B cell (primary cell): ENCODE data around the gene TEKT2. TPM values are rescaled to one million over a fixed set of nuclear protein-coding genes. Genes with fewer than 3 reads are reported as not detected.

ENCODE experiments used
- ATAC-seq: fragments of 200-7000 bp; cut with Tn5 transposase; one replicate; pipeline ENCODE4 v1.10.0; 2021; ENCODE audit warnings: low read depth, mild to moderate bottlenecking, moderate number of reproducible peaks, moderate library complexity
- CTCF ChIA-PET: fragments of 350-600 bp; sonication (Branson Sonifier 250); formaldehyde crosslinking; loops from one replicate; lab custom pipeline; 2021; ENCODE audit warnings: antibody characterized with exemption, inconsistent platforms; lab: Charles Lee
- POLR2A ChIA-PET: fragments of 350-600 bp; sonication (Branson Sonifier 250); formaldehyde crosslinking; loops from one replicate; lab custom pipeline; 2021; ENCODE audit warnings: antibody characterized with exemption; lab: Charles Lee
- DNase-seq: peaks from one replicate; pipeline ENCODE4 v3.0.0; 2013
- H2AFZ ChIP-seq: 2 replicates; pipeline ENCODE4 v1.6.1; 2012; ENCODE audit warnings: mild to moderate bottlenecking, low read depth, low read length; ENCODE audit not compliant: insufficient read depth, poor library complexity, severe bottlenecking
- H3K27ac ChIP-seq, 2 donors: 1 replicate in 1 of 2; 2 replicates in 1 of 2; pipeline ENCODE4 v1.5.1; 2012 to 2013; ENCODE audit warnings: low read length in 2 of 2, mild to moderate bottlenecking in 2 of 2, moderate library complexity in 1 of 2
- H3K27me3 ChIP-seq, 4 experiments: fragments of 200-600 bp in 1 of 4; sonication (generic) in 1 of 4; replicated peaks in 1 of 4; 1 replicate in 2 of 4; 2 replicates in 2 of 4; pipeline versions ENCODE4 v1.6.1 to v1.7.0; 2013 to 2016; ENCODE audit warnings: low read length in 3 of 4, mild to moderate bottlenecking in 2 of 4, mixed read lengths in 1 of 4, moderate library complexity in 1 of 4; ENCODE audit not compliant: insufficient read depth in 4 of 4, control insufficient read depth in 3 of 4; ENCODE audit errors: control extremely low read depth in 1 of 4
- H3K36me3 ChIP-seq, 2 experiments: replicated peaks in 1 of 2; 1 replicate in 1 of 2; 2 replicates in 1 of 2; pipeline versions ENCODE4 v1.6.1 to v1.7.1; 2013; ENCODE audit warnings: low read length in 1 of 2; ENCODE audit not compliant: insufficient read depth in 2 of 2, control insufficient read depth in 1 of 2; ENCODE audit errors: control extremely low read depth in 1 of 2, extremely low read depth in 1 of 2
- H3K4me1 ChIP-seq, 2 donors: fragments of 200-600 bp in 1 of 2; sonication (generic) in 1 of 2; 1 replicate in 1 of 2; 2 replicates in 1 of 2; pipeline versions ENCODE4 v1.5.1 to v1.6.1; 2013 to 2017; ENCODE audit warnings: low read length in 2 of 2; ENCODE audit not compliant: control insufficient read depth in 2 of 2, insufficient read depth in 2 of 2
- H3K4me2 ChIP-seq: replicated peaks from 2 replicates; pipeline ENCODE3; 2012; ENCODE audit warnings: mild to moderate bottlenecking, low read depth, low read length; ENCODE audit not compliant: poor library complexity, severe bottlenecking
- H3K4me3 ChIP-seq, 5 experiments: fragments of 200-600 bp in 1 of 5; sonication (generic) in 1 of 5; 1 replicate in 3 of 5; 2 replicates in 2 of 5; pipeline versions ENCODE4 v1.5.1 to v1.7.0; 2011 to 2016; ENCODE audit warnings: low read length in 4 of 5, mild to moderate bottlenecking in 4 of 5, low read depth in 2 of 5, control low read depth in 1 of 5, moderate library complexity in 1 of 5; ENCODE audit not compliant: insufficient read depth in 1 of 5; ENCODE audit errors: control extremely low read depth in 1 of 5, extremely low read depth in 1 of 5
- H3K79me2 ChIP-seq: fragments of 200-600 bp; sonication (generic); one replicate; pipeline ENCODE4 v1.6.0; 2016; ENCODE audit warnings: low read length; ENCODE audit not compliant: control insufficient read depth, insufficient read depth
- H3K9ac ChIP-seq: fragments of 200-600 bp; sonication (generic); 2 replicates; pipeline ENCODE4 v1.6.1; 2017; ENCODE audit warnings: mild to moderate bottlenecking, low read length, moderate library complexity
- H3K9me3 ChIP-seq, 3 donors: one replicate each; pipeline versions ENCODE4 v1.6.1 to v1.7.1; 2013; ENCODE audit warnings: low read length in 2 of 3; ENCODE audit not compliant: control insufficient read depth in 2 of 3, insufficient read depth in 1 of 3; ENCODE audit errors: control extremely low read depth in 1 of 3
- H4K20me1 ChIP-seq: 2 replicates; pipeline ENCODE4 v1.6.0; 2012; ENCODE audit warnings: mild to moderate bottlenecking, low read length; ENCODE audit not compliant: insufficient read depth, control insufficient read depth, poor library complexity, severe bottlenecking
- H3K27ac Mint-ChIP-seq: one replicate; pipeline ENCODE4 v1.8.0; 2021; ENCODE audit warnings: mixed read lengths
- H3K27me3 Mint-ChIP-seq: one replicate; pipeline ENCODE4 v1.8.0; 2021; ENCODE audit warnings: mixed read lengths
- H3K4me1 Mint-ChIP-seq: one replicate; pipeline ENCODE4 v1.8.0; 2021; ENCODE audit warnings: mixed read lengths
- H3K4me3 Mint-ChIP-seq: one replicate; pipeline ENCODE4 v1.8.0; 2021; ENCODE audit warnings: mixed read lengths
- H3K9me3 Mint-ChIP-seq: one replicate; pipeline ENCODE4 v1.8.0; 2022; ENCODE audit warnings: mixed read lengths; ENCODE audit not compliant: insufficient read depth
- EZH2 ChIP-seq: IDR thresholded peaks from 2 replicates; pipeline ENCODE4 v1.6.1; 2012; ENCODE audit warnings: borderline replicate concordance, low read depth, mild to moderate bottlenecking, moderate library complexity, low read length; ENCODE audit not compliant: insufficient read depth, poor library complexity, severe bottlenecking
- WGBS: methylation state at CpG from one replicate; pipeline ENCODE4 v1.1.5; 2013; ENCODE audit warnings: missing lambda C conversion rate; ENCODE audit not compliant: insufficient coverage; 5-methylcytosine and 5-hydroxymethylcytosine counted together
- intact Hi-C: fragments of 100-400 bp; cut with micrococcal nuclease; formaldehyde crosslinking; loops from one replicate; pipeline ENCODE4 v1.10.0; 2022
- polyA plus RNA-seq: library from polyadenylated mRNA; depleted of rRNA; stranded (reverse); fragments of >200 nt; gene quantifications from 2 replicates; pipeline ENCODE4 v1.2.3, GENCODE V29; 2012
- total RNA-seq, 2 donors: library from RNA; stranded (reverse); fragments of 120-200 nt in 1 of 2; gene quantifications; 1 replicate in 1 of 2; 2 replicates in 1 of 2; pipeline versions ENCODE4 v1.2.3 to v1.2.4, GENCODE V29; 2013 to 2022
- TF ChIP-seq, protein P1 (sequence below): fragments of 200-600 bp; IDR thresholded peaks from one replicate; pipeline ENCODE4 v1.8.0; 2022; ENCODE audit warnings: antibody characterized with exemption, mild to moderate bottlenecking

The TEKT2 gene
- total and polyA plus RNA-seq, 2 donors (not counting 1 experiment from before 2014, with no cell fraction given): not detected

DNA sequence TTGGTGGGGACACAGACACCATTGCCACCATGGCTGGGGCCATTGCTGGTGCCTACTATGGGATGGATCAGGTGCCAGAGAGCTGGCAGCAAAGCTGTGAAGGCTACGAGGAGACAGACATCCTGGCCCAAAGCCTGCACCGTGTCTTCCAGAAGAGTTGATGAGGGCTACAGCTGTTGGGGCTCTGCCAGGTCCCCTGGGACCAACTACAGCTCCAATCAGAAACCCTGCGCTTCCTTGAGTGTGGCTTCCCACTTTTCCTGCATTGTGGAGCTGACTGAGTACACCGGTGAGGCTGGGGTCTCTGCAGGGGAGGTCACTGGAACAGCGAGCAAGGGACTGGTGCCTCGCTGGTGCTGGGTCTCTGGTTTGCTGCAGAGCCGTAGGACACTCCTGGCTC is 9.3 kb downstream of the TEKT2 start:
- no peak overlapping the region for H3K27ac ChIP-seq
- TF ChIP-seq, protein P1, sequence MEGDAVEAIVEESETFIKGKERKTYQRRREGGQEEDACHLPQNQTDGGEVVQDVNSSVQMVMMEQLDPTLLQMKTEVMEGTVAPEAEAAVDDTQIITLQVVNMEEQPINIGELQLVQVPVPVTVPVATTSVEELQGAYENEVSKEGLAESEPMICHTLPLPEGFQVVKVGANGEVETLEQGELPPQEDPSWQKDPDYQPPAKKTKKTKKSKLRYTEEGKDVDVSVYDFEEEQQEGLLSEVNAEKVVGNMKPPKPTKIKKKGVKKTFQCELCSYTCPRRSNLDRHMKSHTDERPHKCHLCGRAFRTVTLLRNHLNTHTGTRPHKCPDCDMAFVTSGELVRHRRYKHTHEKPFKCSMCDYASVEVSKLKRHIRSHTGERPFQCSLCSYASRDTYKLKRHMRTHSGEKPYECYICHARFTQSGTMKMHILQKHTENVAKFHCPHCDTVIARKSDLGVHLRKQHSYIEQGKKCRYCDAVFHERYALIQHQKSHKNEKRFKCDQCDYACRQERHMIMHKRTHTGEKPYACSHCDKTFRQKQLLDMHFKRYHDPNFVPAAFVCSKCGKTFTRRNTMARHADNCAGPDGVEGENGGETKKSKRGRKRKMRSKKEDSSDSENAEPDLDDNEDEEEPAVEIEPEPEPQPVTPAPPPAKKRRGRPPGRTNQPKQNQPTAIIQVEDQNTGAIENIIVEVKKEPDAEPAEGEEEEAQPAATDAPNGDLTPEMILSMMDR: no peak
- no peak for TF ChIP-seq EZH2
- CTCF ChIA-PET: interaction anchor here (2.2 to 2.3 kb wide), 2 partner anchors 95 to 192 kb away, joined by 7 to 8 read pairs; no protein-coding TSS in a partner anchor
- H4K20me1 ChIP-seq: no peaks in the 10 kb centered on the region
- Mint-ChIP-seq H3K4me1 (peaks cover 17% of the 10 kb centered on the region), H3K27ac (no peak overlapping the region), H3K4me3 (no peak overlapping the region), H3K27me3 (no peaks in the 10 kb centered on the region), H3K9me3 (no peaks in the 10 kb centered on the region)
- WGBS: 100% methylated on average over 7 of the region's 7 CpGs
- peaks cover 40% of the 10 kb centered on the region for H3K79me2 ChIP-seq
- intact Hi-C loops: no loop called here
- no peak overlapping the region for H3K4me3 ChIP-seq
- POLR2A ChIA-PET: no interaction called here
- H2AFZ ChIP-seq: no peak overlapping the region
- H3K4me1 ChIP-seq: peaks cover 12 to 14% of the 10 kb centered on the region in 2 donors
- DNase-seq (no peak), ATAC-seq (no peak)
- H3K27me3 ChIP-seq: no peaks in the 10 kb centered on the region
- H3K36me3 ChIP-seq: peaks cover 0 to 52% of the 10 kb centered on the region in 2 experiments
- H3K4me2 ChIP-seq: no peak overlapping the region
- H3K9me3 ChIP-seq: no peaks in the 10 kb centered on the region
- no peak overlapping the region for H3K9ac ChIP-seq

DNA sequence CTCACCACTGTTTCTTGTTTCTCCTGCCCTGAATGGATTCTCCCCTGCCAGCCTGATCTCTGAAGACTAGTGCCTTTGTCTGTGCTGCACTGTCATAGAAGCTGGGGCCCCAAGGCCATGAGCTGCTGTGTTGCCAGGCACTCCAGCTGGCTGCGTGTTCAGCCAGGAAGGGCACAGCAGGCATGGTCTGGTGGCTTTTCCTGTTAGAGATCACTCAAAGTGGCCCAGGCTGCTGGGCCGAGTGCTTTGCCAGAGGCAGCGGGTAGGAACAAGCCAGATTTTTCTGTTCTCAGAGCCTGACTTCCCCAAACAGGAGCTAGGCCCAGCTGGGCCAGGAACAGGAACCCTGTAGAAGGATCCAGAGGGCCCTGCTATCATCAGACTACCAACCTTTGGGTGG is 10.0 kb downstream of the TEKT2 start:
- no peak for ATAC-seq
- POLR2A ChIA-PET: no interaction called here

More for the DNA sequence above, 10.0 kb downstream of the TEKT2 start:
- CTCF ChIA-PET: interaction anchor here (2.2 to 2.3 kb wide), 2 partner anchors 94 to 192 kb away, joined by 7 to 8 read pairs; no protein-coding TSS in a partner anchor
- H3K4me1 Mint-ChIP-seq: peaks cover 17% of the 10 kb centered on the region
- H3K9me3 Mint-ChIP-seq: no peaks in the 10 kb centered on the region
- no peak overlapping the region for H3K9ac ChIP-seq
- no peak for DNase-seq
- H2AFZ ChIP-seq: no peak overlapping the region
- no peak overlapping the region for H3K4me2 ChIP-seq
- H3K27me3 ChIP-seq: no peaks in the 10 kb centered on the region
- no peaks in the 10 kb centered on the region for H3K9me3 ChIP-seq
- H3K27ac ChIP-seq: no peak overlapping the region
- TF ChIP-seq, protein P1: no peak
- no peak for TF ChIP-seq EZH2
- no peak overlapping the region for H3K4me3 ChIP-seq
- H3K36me3 ChIP-seq: peaks cover 0 to 52% of the 10 kb centered on the region in 2 experiments
- WGBS: 92% methylated on average over 3 of the region's 3 CpGs
- H3K4me1 ChIP-seq: peaks cover 10% of the 10 kb centered on the region in 2 donors
- H4K20me1 ChIP-seq: no peaks in the 10 kb centered on the region
- peaks cover 35% of the 10 kb centered on the region for H3K79me2 ChIP-seq
- H3K4me3 Mint-ChIP-seq: no peak overlapping the region
- no peak overlapping the region for H3K27ac Mint-ChIP-seq
- H3K27me3 Mint-ChIP-seq: no peaks in the 10 kb centered on the region
- intact Hi-C loops: no loop called here
